ENCODE measurements around the gene FNDC5. TPM values are rescaled to one million over a fixed set of nuclear protein-coding genes. Genes with fewer than 3 reads are reported as not detected.

FNDC5 gene
- total and polyA plus RNA-seq, 2 experiments from 2014 or later = 1.0 to 1.7 TPM

DNA sequence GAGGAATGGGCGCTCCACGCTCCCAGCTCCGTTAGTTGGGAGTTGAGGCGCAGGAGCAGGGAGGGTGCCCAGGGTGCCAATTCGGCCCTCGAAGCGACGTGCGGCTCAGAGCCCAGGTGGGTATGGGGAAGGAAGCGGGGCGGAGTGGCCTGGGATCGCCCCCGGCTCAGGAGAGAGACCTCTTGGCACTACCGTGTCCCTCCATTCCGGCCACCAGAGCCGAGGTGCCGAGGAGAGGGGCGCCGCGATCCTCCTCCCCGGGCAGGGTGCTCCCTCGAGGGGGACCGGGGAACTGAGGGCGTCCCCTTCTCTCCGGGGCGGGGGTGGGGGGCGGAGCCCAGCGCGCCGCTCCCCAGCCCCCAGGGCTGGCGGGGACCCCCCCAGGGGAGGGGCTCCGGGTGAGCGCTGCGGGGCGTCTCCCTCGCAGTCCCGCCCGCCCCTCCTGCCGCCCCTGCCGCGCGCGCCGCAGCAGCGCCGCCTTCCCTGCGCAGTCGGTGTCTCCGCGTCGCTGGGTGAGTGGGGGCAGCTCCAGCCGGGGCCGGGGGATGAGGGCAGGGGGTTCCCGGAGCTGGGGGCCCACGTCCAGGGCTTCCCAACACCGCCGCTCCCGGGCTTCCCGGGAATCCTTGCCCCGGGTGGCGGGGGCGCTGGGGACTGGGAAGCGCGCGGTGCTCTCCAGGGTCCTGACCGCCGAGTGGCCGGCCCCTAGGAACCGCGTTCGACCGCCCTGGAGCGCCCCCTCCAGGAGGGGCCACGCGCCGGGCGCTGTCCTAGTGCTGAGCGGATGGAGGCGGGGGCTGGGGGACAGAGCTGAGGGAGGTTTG lies 15.5 kb upstream of the FNDC5 start, which contains the start of gene HPCA:
Gene HPCA, plus strand, starts transcription at position 488 of the 824 bp plus-strand sequence. CDS start 2,408 bp downstream, outside the sequence.
- Mint-ChIP-seq H3K9me3 (no peaks in the 10 kb centered on the region), H3K27ac (no peak within 1 kb of the TSS), H3K4me3 (peak within 1 kb of the TSS; percentile 59), H3K4me1 (peaks cover 18% of the 10 kb centered on the region), H3K36me3 (ENCODE audit: low read depth) (no peaks in the 10 kb centered on the region; the same call in 2 of the 3 replicates), H3K27me3 (ENCODE audit: insufficient read depth, low read depth, poor library complexity) (peaks cover 31% of the 10 kb centered on the region)
- no peaks in the 10 kb centered on the region for H3K79me2 ChIP-seq (replicated peaks; ENCODE audit: insufficient read depth)
- H3K4me1 ChIP-seq (ENCODE audit: insufficient read depth) = peaks cover 15% of the 10 kb centered on the region
- peak within 1 kb of the TSS; percentile 52 for H3K4me3 ChIP-seq
- peaks cover 6% of the 10 kb centered on the region for H4K20me1 ChIP-seq (replicated peaks; ENCODE audit: insufficient read depth)
- no peak for TF ChIP-seq STAT1 (IDR thresholded peaks at IDR 0.05; ENCODE audit: unreplicated experiment)
- TF ChIP-seq, protein P1, sequence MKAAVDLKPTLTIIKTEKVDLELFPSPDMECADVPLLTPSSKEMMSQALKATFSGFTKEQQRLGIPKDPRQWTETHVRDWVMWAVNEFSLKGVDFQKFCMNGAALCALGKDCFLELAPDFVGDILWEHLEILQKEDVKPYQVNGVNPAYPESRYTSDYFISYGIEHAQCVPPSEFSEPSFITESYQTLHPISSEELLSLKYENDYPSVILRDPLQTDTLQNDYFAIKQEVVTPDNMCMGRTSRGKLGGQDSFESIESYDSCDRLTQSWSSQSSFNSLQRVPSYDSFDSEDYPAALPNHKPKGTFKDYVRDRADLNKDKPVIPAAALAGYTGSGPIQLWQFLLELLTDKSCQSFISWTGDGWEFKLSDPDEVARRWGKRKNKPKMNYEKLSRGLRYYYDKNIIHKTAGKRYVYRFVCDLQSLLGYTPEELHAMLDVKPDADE (IDR thresholded peaks at IDR 0.05) = 0 out of 2 replicates have a peak, but pooled peaks have one; percentile 32
- TF ChIP-seq, protein P2, sequence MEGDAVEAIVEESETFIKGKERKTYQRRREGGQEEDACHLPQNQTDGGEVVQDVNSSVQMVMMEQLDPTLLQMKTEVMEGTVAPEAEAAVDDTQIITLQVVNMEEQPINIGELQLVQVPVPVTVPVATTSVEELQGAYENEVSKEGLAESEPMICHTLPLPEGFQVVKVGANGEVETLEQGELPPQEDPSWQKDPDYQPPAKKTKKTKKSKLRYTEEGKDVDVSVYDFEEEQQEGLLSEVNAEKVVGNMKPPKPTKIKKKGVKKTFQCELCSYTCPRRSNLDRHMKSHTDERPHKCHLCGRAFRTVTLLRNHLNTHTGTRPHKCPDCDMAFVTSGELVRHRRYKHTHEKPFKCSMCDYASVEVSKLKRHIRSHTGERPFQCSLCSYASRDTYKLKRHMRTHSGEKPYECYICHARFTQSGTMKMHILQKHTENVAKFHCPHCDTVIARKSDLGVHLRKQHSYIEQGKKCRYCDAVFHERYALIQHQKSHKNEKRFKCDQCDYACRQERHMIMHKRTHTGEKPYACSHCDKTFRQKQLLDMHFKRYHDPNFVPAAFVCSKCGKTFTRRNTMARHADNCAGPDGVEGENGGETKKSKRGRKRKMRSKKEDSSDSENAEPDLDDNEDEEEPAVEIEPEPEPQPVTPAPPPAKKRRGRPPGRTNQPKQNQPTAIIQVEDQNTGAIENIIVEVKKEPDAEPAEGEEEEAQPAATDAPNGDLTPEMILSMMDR (conservative IDR thresholded peaks at IDR 0.05; ENCODE audit: low read depth in 2 of 2) = peak; percentile 71 to 91
- peak; percentile 62; the same call in 1 of the 2 replicates for TF ChIP-seq ZNF462 (CRISPR knock-in tag; IDR thresholded peaks at IDR 0.05)
- peak; percentile 91; the same call in 1 of the 2 replicates for TF ChIP-seq ZNF114 (CRISPR knock-in tag; IDR thresholded peaks at IDR 0.05)
- TF ChIP-seq ZNF331 (CRISPR knock-in tag; IDR thresholded peaks at IDR 0.05; ENCODE audit: low read depth) = peak; percentile 55
- peak; percentile 76 for TF ChIP-seq CREB1 (CRISPR knock-in tag; IDR thresholded peaks at IDR 0.05; ENCODE audit: low read depth)
- TF ChIP-seq REST (IDR thresholded peaks at IDR 0.05; ENCODE audit: unreplicated experiment) = peak; percentile 98
- no peak for TF ChIP-seq JUNB (IDR thresholded peaks at IDR 0.05; ENCODE audit: unreplicated experiment)
- no peak within 1 kb of the TSS for H3K27ac ChIP-seq (ENCODE audit: low read depth)
- DNase-seq (ENCODE audit: low spot score) = peak; percentile 93
- H3K27me3 ChIP-seq (ENCODE audit: insufficient read depth) = peaks cover 50% of the 10 kb centered on the region
- H3K4me2 ChIP-seq = peak within 1 kb of the TSS; percentile 74
- H3K36me3 ChIP-seq (ENCODE audit: insufficient read depth) = no peaks in the 10 kb centered on the region
- no peaks in the 10 kb centered on the region for H3K9me2 ChIP-seq (ENCODE audit: insufficient read depth)
- ATAC-seq = peak; percentile 91
- H3F3A ChIP-seq (replicated peaks; ENCODE audit: low read depth) = no peaks in the 10 kb centered on the region
- H2AFZ ChIP-seq = no peak within 1 kb of the TSS; the same call in 1 of the 2 replicates

Measured in GM23338 (cell line).